Suprapubic skin (tissue), 4 donors: Measurements from ENCODE around the gene MCTP1. TPM values are rescaled to one million over a fixed set of nuclear protein-coding genes. Genes with fewer than 3 reads are reported as not detected.

Experiments used
- DNase-seq, 2 donors: peaks; one replicate each; pipeline ENCODE4 v3.0.0-alpha.2; 2019; ENCODE audit warnings: low spot score in 2 of 2
- H3K27ac ChIP-seq: fragments of 200-600 bp; sonication (generic); one replicate; pipeline ENCODE4 v1.5.1; 2019
- H3K27me3 ChIP-seq: fragments of 200-600 bp; sonication (generic); one replicate; pipeline ENCODE4 v1.5.1; 2019
- H3K36me3 ChIP-seq: fragments of 200-600 bp; sonication (generic); one replicate; pipeline ENCODE4 v1.5.1; 2019
- H3K4me1 ChIP-seq: fragments of 200-600 bp; sonication (generic); one replicate; pipeline ENCODE4 v1.5.1; 2019
- H3K4me3 ChIP-seq: fragments of 200-600 bp; sonication (generic); one replicate; pipeline ENCODE4 v1.5.1; 2019; ENCODE audit warnings: mild to moderate bottlenecking
- H3K9me3 ChIP-seq: fragments of 200-600 bp; sonication (generic); one replicate; pipeline ENCODE4 v1.5.1; 2019
- EP300 ChIP-seq: sonication (generic); formaldehyde crosslinking; IDR thresholded peaks from one replicate; pipeline ENCODE4 v1.6.1; 2017; ENCODE audit warnings: antibody characterized with exemption
- POLR2A ChIP-seq, 2 donors: fragments of 450-650 bp; IDR thresholded peaks; one replicate each; pipeline ENCODE4 v1.6.1; 2017; ENCODE audit warnings: antibody characterized with exemption in 2 of 2, mild to moderate bottlenecking in 2 of 2, moderate library complexity in 2 of 2
- POLR2AphosphoS5 ChIP-seq, 3 donors: sonication (generic); formaldehyde crosslinking; IDR thresholded peaks; one replicate each; pipeline ENCODE4 v1.6.1; 2017; ENCODE audit warnings: antibody characterized with exemption in 3 of 3
- WGBS: methylation state at CpG from one replicate; pipeline ENCODE4 v1.1.5; 2018; 5-methylcytosine and 5-hydroxymethylcytosine counted together
- total RNA-seq, 4 donors: library from RNA; depleted of rRNA; stranded (reverse); fragments of >200 nt; gene quantifications; one replicate each; pipeline ENCODE4 v1.1.0, GENCODE V29; 2016
- TF ChIP-seq, protein P1 (sequence below), 2 donors: fragments of 200-600 bp in 1 of 2; fragments of 450-650 bp in 1 of 2; sonication (generic) in 1 of 2; IDR thresholded peaks; one replicate each; pipeline ENCODE4 v1.5.1; 2016 to 2019; ENCODE audit warnings: antibody characterized with exemption in 2 of 2, mild to moderate bottlenecking in 1 of 2, moderate library complexity in 1 of 2

MCTP1 gene
- total RNA-seq, 4 donors from 2014 or later = 5.0 to 19.1 (median 10.6) TPM

DNA sequence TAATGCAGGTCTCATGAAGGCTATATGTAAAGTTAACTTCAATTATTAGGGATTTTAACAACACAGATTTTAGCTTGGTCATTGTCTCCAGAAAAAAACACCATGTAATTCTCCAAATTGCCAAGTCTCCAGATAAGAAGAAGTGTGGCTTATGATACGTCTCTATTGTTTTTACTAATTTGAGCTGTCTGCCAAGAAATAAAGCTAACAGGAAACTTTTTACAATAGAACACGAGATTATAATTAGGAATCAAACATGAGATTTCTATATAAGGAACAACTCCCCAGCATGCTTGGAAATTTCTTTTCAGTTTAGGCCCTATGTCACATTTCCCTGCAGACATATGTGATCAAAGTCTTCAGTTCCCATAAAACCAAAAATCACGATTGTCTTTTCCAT lies 142.7 kb downstream of the MCTP1 start:
- 54% methylated on average over 3 of the region's 3 CpGs for WGBS
- H3K27ac ChIP-seq = no peak overlapping the region
- H3K27me3 ChIP-seq = no peaks in the 10 kb centered on the region
- DNase-seq = no peak
- H3K4me1 ChIP-seq = no peaks in the 10 kb centered on the region
- H3K9me3 ChIP-seq = peaks cover 4% of the 10 kb centered on the region
- no peak for TF ChIP-seq EP300
- TF ChIP-seq POLR2A (IDR thresholded peaks at IDR 0.05) = no peak
- TF ChIP-seq, protein P1, sequence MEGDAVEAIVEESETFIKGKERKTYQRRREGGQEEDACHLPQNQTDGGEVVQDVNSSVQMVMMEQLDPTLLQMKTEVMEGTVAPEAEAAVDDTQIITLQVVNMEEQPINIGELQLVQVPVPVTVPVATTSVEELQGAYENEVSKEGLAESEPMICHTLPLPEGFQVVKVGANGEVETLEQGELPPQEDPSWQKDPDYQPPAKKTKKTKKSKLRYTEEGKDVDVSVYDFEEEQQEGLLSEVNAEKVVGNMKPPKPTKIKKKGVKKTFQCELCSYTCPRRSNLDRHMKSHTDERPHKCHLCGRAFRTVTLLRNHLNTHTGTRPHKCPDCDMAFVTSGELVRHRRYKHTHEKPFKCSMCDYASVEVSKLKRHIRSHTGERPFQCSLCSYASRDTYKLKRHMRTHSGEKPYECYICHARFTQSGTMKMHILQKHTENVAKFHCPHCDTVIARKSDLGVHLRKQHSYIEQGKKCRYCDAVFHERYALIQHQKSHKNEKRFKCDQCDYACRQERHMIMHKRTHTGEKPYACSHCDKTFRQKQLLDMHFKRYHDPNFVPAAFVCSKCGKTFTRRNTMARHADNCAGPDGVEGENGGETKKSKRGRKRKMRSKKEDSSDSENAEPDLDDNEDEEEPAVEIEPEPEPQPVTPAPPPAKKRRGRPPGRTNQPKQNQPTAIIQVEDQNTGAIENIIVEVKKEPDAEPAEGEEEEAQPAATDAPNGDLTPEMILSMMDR (IDR thresholded peaks at IDR 0.05) = no peak
- no peak for TF ChIP-seq POLR2AphosphoS5 (IDR thresholded peaks at IDR 0.05)
- H3K4me3 ChIP-seq = no peak overlapping the region
- H3K36me3 ChIP-seq = no peaks in the 10 kb centered on the region

DNA sequence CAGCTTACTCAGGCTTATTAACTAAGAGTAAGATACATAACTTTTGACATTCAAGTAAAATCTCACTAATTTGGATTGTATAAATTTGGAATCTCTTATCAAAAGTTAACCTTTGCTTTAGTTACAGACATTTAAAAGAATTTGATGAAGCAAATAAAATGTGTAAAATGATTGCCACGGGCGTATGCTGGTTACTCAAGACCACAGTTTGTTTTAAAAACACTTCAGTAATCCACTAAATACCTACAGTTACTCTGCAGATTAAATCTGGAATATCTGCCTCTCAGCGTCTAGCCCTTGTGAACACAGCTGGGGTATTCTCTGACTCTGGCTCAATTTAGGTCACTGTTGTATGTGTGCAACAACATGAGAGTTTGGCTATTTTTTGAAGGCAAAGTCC lies 143.8 kb downstream of the MCTP1 start:
- Histone ChIP-seq H3K27ac (no peak overlapping the region), H3K4me1 (no peaks in the 10 kb centered on the region), H3K36me3 (no peaks in the 10 kb centered on the region), H3K9me3 (peaks cover 4% of the 10 kb centered on the region), H3K4me3 (no peak overlapping the region), H3K27me3 (no peaks in the 10 kb centered on the region)
- no peak for DNase-seq
- TF ChIP-seq, protein P1 (IDR thresholded peaks at IDR 0.05) = no peak
- TF ChIP-seq POLR2A (IDR thresholded peaks at IDR 0.05) (no peak), EP300 (no peak), POLR2AphosphoS5 (IDR thresholded peaks at IDR 0.05) (no peak)
- WGBS = 80% methylated on average over 3 of the region's 3 CpGs

DNA sequence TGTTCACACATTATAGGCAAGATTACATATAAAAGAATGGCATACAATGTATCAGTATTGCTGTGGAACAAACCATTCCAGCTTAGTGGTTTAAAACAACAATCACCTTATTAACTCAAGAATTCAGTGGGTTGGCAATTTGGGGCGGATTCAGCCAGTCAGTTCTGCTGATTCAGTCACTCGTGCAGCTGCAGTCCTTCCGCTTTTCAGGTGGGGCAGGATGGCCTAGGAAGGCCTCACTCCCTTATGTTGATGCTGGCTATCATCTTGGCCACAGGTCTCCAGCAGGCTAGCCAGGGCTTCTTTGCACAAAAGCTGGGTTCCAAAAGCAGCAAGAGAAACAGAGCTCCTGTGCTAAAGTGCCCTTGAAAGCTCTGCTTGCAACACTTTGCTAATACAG lies 150.6 kb downstream of the MCTP1 start:
- no peaks in the 10 kb centered on the region for H3K36me3 ChIP-seq
- H3K9me3 ChIP-seq = no peaks in the 10 kb centered on the region
- TF ChIP-seq POLR2AphosphoS5 (IDR thresholded peaks at IDR 0.05) (no peak), EP300 (no peak), POLR2A (IDR thresholded peaks at IDR 0.05) (no peak)
- TF ChIP-seq, protein P1 (IDR thresholded peaks at IDR 0.05) = no peak
- no peaks in the 10 kb centered on the region for H3K4me1 ChIP-seq
- WGBS = 75% methylated on average over 3 of the region's 3 CpGs
- H3K27ac ChIP-seq = no peak overlapping the region
- no peaks in the 10 kb centered on the region for H3K27me3 ChIP-seq
- H3K4me3 ChIP-seq = no peak overlapping the region
- DNase-seq = no peak

DNA sequence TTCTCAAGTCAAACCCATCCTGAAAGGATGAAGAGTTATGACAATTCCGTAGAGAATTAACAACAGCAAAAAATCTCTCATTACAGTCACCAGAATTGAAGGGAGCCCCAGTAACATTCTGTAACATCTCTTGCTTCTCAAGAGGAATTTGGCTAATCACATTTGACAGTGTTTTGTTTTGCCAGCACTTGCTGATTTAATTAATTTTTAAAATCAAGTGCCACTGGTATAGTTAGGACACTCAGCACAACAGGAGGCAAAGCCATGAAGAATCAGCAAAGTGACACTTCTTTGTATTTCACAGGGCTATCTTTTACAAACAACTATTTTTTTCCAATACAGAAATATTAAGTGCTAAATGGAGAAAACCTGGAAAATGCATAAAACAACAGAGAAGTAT lies 152.8 kb downstream of the MCTP1 start:
- no peak for DNase-seq
- Histone ChIP-seq H3K36me3 (no peaks in the 10 kb centered on the region), H3K27me3 (no peaks in the 10 kb centered on the region), H3K4me3 (no peak overlapping the region), H3K9me3 (no peaks in the 10 kb centered on the region), H3K27ac (no peak overlapping the region), H3K4me1 (no peaks in the 10 kb centered on the region)
- TF ChIP-seq, protein P1 (IDR thresholded peaks at IDR 0.05) = no peak
- TF ChIP-seq EP300 (no peak), POLR2AphosphoS5 (IDR thresholded peaks at IDR 0.05) (no peak), POLR2A (IDR thresholded peaks at IDR 0.05) (no peak)
- 75% methylated on average over 1 of the region's 1 CpG for WGBS

DNA sequence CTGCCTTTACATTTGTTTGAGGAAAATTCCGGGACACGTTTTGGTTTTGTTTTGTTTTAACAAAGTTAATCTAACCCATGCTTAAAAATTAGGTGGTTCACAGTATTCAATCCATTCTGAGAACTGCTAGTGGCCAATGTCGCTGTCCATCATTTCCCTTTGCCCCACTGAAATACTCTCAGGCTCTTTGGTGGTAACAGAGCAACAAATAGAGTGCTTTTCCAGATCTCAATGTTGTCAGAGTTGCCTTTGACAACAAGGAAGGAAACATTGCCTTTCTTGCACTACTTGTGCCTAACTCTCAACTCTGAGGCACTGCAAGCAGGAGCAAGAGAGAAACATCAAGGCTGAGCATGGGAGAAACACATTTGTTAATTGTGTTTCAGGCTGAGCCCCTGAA lies 154.0 kb downstream of the MCTP1 start:
- DNase-seq = no peak
- Histone ChIP-seq H3K9me3 (no peaks in the 10 kb centered on the region), H3K27me3 (no peaks in the 10 kb centered on the region), H3K36me3 (no peaks in the 10 kb centered on the region), H3K27ac (no peak overlapping the region), H3K4me1 (no peaks in the 10 kb centered on the region), H3K4me3 (no peak overlapping the region)
- TF ChIP-seq EP300 (no peak), POLR2AphosphoS5 (IDR thresholded peaks at IDR 0.05) (no peak), POLR2A (IDR thresholded peaks at IDR 0.05) (no peak)
- TF ChIP-seq, protein P1 (IDR thresholded peaks at IDR 0.05) = no peak
- 80% methylated on average over 3 of the region's 3 CpGs for WGBS
